ENCODE measurements around the gene VNN1.

DNA sequence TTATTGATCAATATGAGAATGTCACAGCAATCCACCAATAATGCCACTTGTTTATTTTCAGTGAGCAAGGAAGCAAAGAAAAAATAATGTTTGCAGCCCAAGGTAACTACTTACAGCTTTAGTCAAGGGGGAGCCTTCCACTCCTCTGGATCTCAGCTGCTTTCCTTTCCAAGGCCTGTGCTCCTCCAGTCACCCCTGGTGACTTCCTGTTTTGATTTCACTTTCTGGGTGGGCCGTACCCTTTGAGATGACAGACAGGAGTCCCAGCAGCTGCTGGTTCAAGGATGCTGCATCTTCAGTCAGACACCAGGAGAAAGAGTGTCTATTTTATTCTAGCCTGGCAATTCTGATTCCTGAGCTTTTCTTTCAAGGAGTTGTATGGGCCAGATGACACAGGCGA lies 49.4 kb upstream of the VNN1 start:
- TF ChIP-seq RARB (CRISPR knock-in tag; IDR thresholded peaks at IDR 0.05): no peak
- TF ChIP-seq, protein P1, sequence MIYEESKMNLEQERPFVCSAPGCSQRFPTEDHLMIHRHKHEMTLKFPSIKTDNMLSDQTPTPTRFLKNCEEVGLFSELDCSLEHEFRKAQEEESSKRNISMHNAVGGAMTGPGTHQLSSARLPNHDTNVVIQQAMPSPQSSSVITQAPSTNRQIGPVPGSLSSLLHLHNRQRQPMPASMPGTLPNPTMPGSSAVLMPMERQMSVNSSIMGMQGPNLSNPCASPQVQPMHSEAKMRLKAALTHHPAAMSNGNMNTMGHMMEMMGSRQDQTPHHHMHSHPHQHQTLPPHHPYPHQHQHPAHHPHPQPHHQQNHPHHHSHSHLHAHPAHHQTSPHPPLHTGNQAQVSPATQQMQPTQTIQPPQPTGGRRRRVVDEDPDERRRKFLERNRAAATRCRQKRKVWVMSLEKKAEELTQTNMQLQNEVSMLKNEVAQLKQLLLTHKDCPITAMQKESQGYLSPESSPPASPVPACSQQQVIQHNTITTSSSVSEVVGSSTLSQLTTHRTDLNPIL (CRISPR knock-in tag; IDR thresholded peaks at IDR 0.05; ENCODE audit: low read depth): no peak
- TF ChIP-seq, protein P2, sequence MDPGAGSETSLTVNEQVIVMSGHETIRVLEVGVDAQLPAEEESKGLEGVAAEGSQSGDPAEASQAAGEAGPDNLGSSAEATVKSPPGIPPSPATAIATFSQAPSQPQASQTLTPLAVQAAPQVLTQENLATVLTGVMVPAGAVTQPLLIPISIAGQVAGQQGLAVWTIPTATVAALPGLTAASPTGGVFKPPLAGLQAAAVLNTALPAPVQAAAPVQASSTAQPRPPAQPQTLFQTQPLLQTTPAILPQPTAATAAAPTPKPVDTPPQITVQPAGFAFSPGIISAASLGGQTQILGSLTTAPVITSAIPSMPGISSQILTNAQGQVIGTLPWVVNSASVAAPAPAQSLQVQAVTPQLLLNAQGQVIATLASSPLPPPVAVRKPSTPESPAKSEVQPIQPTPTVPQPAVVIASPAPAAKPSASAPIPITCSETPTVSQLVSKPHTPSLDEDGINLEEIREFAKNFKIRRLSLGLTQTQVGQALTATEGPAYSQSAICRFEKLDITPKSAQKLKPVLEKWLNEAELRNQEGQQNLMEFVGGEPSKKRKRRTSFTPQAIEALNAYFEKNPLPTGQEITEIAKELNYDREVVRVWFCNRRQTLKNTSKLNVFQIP (CRISPR knock-in tag; IDR thresholded peaks at IDR 0.05; ENCODE audit: borderline replicate concordance, low read depth): no peak
- TF ChIP-seq PPARA (CRISPR knock-in tag; IDR thresholded peaks at IDR 0.05; ENCODE audit: borderline replicate concordance): no peak
- no peak for TF ChIP-seq ZFP30 (CRISPR knock-in tag; IDR thresholded peaks at IDR 0.05)
- TF ChIP-seq BACH2 (CRISPR knock-in tag; IDR thresholded peaks at IDR 0.05; ENCODE audit: borderline replicate concordance): no peak
- no peak for TF ChIP-seq TOX (CRISPR knock-in tag; IDR thresholded peaks at IDR 0.05; ENCODE audit: borderline replicate concordance)
- TF ChIP-seq GLIS3 (CRISPR knock-in tag; IDR thresholded peaks at IDR 0.05): no peak
- no peak for TF ChIP-seq ZNF8 (CRISPR knock-in tag; IDR thresholded peaks at IDR 0.05)
- no peak for TF ChIP-seq ZC3H10 (CRISPR knock-in tag; IDR thresholded peaks at IDR 0.05)
- no peak for TF ChIP-seq ZFP3 (CRISPR knock-in tag; IDR thresholded peaks at IDR 0.05)
- TF ChIP-seq ARNTL (CRISPR knock-in tag; IDR thresholded peaks at IDR 0.05; ENCODE audit: borderline replicate concordance, low read depth): no peak
- TF ChIP-seq ESRRG (CRISPR knock-in tag; IDR thresholded peaks at IDR 0.05): no peak

All from SK-N-SH treated with all-trans-retinoic acid at 6 μM for 48 hours (cell line).